Peyer's patch (tissue), 4 donors: ENCODE results near the gene CRX. TPM values are rescaled to one million over a fixed set of nuclear protein-coding genes. Genes with fewer than 3 reads are reported as not detected.

Source experiments
- DNase-seq, 3 donors: peaks; one replicate each; pipeline ENCODE4 v3.0.0-alpha.2; 2017 to 2019
- H3K27ac ChIP-seq, 4 donors: fragments of 200-600 bp; sonication (generic); one replicate each; pipeline ENCODE4 v1.5.1; 2016 to 2019
- H3K27me3 ChIP-seq, 2 donors: fragments of 200-600 bp; sonication (generic); one replicate each; pipeline ENCODE4 v1.5.1; 2019
- H3K36me3 ChIP-seq, 3 donors: fragments of 200-600 bp; sonication (generic); one replicate each; pipeline ENCODE4 v1.5.1; 2016 to 2019
- H3K4me1 ChIP-seq, 4 donors: fragments of 200-600 bp; sonication (generic); one replicate each; pipeline ENCODE4 v1.5.1; 2016 to 2019
- H3K4me3 ChIP-seq, 4 donors: fragments of 200-600 bp; sonication (generic); 1 replicate in 3 of 4; 2 replicates in 1 of 4; pipeline ENCODE4 v1.5.1; 2016 to 2019; ENCODE audit warnings: mild to moderate bottlenecking in 1 of 4
- H3K9me3 ChIP-seq, 4 donors: fragments of 200-600 bp; sonication (generic); one replicate each; pipeline ENCODE4 v1.5.1; 2016 to 2019; ENCODE audit warnings: mild to moderate bottlenecking in 1 of 4
- CTCF ChIP-seq, 6 experiments: fragments of 450-650 bp in 4 of 6; fragments of 200-600 bp in 2 of 6; sonication (generic) in 1 of 6; IDR thresholded peaks; one replicate each; pipeline ENCODE4 v1.5.1; 2017 to 2019; ENCODE audit warnings: antibody characterized with exemption in 6 of 6, mild to moderate bottlenecking in 3 of 6, moderate library complexity in 1 of 6
- POLR2A ChIP-seq, 2 donors: fragments of 450-650 bp; IDR thresholded peaks; one replicate each; pipeline ENCODE4 v1.5.1; 2017; ENCODE audit warnings: antibody characterized with exemption in 2 of 2, mild to moderate bottlenecking in 2 of 2, moderate library complexity in 2 of 2
- total RNA-seq, 4 donors: library from RNA; depleted of rRNA; stranded (reverse); fragments of >200 nt; gene quantifications; one replicate each; pipeline ENCODE4 v1.1.0, GENCODE V29; 2016

CRX gene
- total RNA-seq, 4 donors from 2014 or later = not detected

GRCh38 chr19:47824396-47824795, 2.7 kb downstream of the CRX start:
- no peaks in the 10 kb centered on the region for H3K9me3 ChIP-seq
- H3K4me3 ChIP-seq = no peak overlapping the region
- H3K36me3 ChIP-seq = no peaks in the 10 kb centered on the region
- TF ChIP-seq CTCF (IDR thresholded peaks at IDR 0.05) (no peak), POLR2A (IDR thresholded peaks at IDR 0.05) (no peak)
- no peak overlapping the region for H3K27ac ChIP-seq
- DNase-seq = no peak
- H3K4me1 ChIP-seq = no peaks in the 10 kb centered on the region
- no peaks in the 10 kb centered on the region for H3K27me3 ChIP-seq

GRCh38 chr19:47826800-47827199, 5.1 kb downstream of the CRX start:
- H3K4me1 ChIP-seq = no peaks in the 10 kb centered on the region
- TF ChIP-seq CTCF (IDR thresholded peaks at IDR 0.05) (no peak), POLR2A (IDR thresholded peaks at IDR 0.05) (no peak)
- H3K27me3 ChIP-seq = no peaks in the 10 kb centered on the region

GRCh38 chr19:47832723-47833122, 11.0 kb downstream of the CRX start:
- no peaks in the 10 kb centered on the region for H3K9me3 ChIP-seq
- no peak overlapping the region for H3K27ac ChIP-seq
- no peak for TF ChIP-seq POLR2A (IDR thresholded peaks at IDR 0.05)
- no peak for TF ChIP-seq CTCF (IDR thresholded peaks at IDR 0.05)
- DNase-seq = no peak
- H3K4me3 ChIP-seq = no peak overlapping the region
- H3K27me3 ChIP-seq = no peaks in the 10 kb centered on the region
- no peaks in the 10 kb centered on the region for H3K4me1 ChIP-seq
- H3K36me3 ChIP-seq = no peaks in the 10 kb centered on the region

More at GRCh38 chr19:47826800-47827199, 5.1 kb downstream of the CRX start:
- no peak overlapping the region for H3K4me3 ChIP-seq
- H3K9me3 ChIP-seq = no peaks in the 10 kb centered on the region
- H3K27ac ChIP-seq = no peak overlapping the region
- no peak for DNase-seq
- H3K36me3 ChIP-seq = no peaks in the 10 kb centered on the region

GRCh38 chr19:47836038-47836437, 14.3 kb downstream of the CRX start:
- no peak for DNase-seq
- TF ChIP-seq POLR2A (IDR thresholded peaks at IDR 0.05) = no peak
- Histone ChIP-seq H3K4me1 (no peaks in the 10 kb centered on the region), H3K4me3 (no peak overlapping the region), H3K36me3 (no peaks in the 10 kb centered on the region), H3K27ac (no peak overlapping the region), H3K27me3 (no peaks in the 10 kb centered on the region), H3K9me3 (no peaks in the 10 kb centered on the region)

GRCh38 chr19:47839411-47839810, 17.7 kb downstream of the CRX start:
- no peaks in the 10 kb centered on the region for H3K4me1 ChIP-seq
- no peak overlapping the region for H3K4me3 ChIP-seq
- no peak for DNase-seq
- TF ChIP-seq CTCF (IDR thresholded peaks at IDR 0.05) (no peak), POLR2A (IDR thresholded peaks at IDR 0.05) (no peak)
- H3K9me3 ChIP-seq = no peaks in the 10 kb centered on the region
- H3K27me3 ChIP-seq = no peaks in the 10 kb centered on the region
- no peaks in the 10 kb centered on the region for H3K36me3 ChIP-seq
- H3K27ac ChIP-seq = no peak overlapping the region

- Histone ChIP-seq H3K4me1 (no peaks in the 10 kb centered on the region), H3K27me3 (no peaks in the 10 kb centered on the region), H3K9me3 (no peaks in the 10 kb centered on the region), H3K27ac (no peak overlapping the region), H3K36me3 (no peaks in the 10 kb centered on the region), H3K4me3 (no peak overlapping the region)
- DNase-seq = no peak
- TF ChIP-seq POLR2A (IDR thresholded peaks at IDR 0.05) (no peak), CTCF (IDR thresholded peaks at IDR 0.05) (no peak)
These were observed 18.2 kb downstream of the CRX start for GRCh38 chr19:47839913-47840312.
